ENCODE measurements around the gene LSAMP. TPM values are rescaled to one million over a fixed set of nuclear protein-coding genes. Genes with fewer than 3 reads are reported as not detected.

Gene LSAMP
- total RNA-seq, 1 donor: 3.3 TPM

- Histone ChIP-seq H3K4me3 (ENCODE audit: insufficient read depth, low read length) (no peak overlapping the region), H3K79me2 (ENCODE audit: insufficient read depth, low read length) (no peaks in the 10 kb centered on the region), H2AFZ (ENCODE audit: low read length) (no peak overlapping the region), H3K36me3 (ENCODE audit: insufficient read depth, low read length) (no peaks in the 10 kb centered on the region), H3K9me3 (ENCODE audit: low read depth, low read length) (no peaks in the 10 kb centered on the region), H3K4me1 (ENCODE audit: insufficient read depth, low read length) (no peaks in the 10 kb centered on the region), H3K4me2 (ENCODE audit: insufficient read depth, low read length) (no peak overlapping the region), H3K27me3 (ENCODE audit: insufficient read depth, low read length) (no peaks in the 10 kb centered on the region), H4K20me1 (ENCODE audit: insufficient read depth, low read length) (no peaks in the 10 kb centered on the region), H3K27ac (ENCODE audit: low read depth, low read length) (no peak overlapping the region)
- no peak for DNase-seq (ENCODE audit: insufficient read length, low spot score, missing footprints)
- TF ChIP-seq CTCF (IDR thresholded peaks at IDR 0.05; ENCODE audit: extremely low read depth, low read depth, low read length): no peak
Observed at GRCh38 chr3:116341381-116341780, 103.9 kb downstream of the LSAMP start.

- Histone ChIP-seq H3K4me3 (ENCODE audit: insufficient read depth, low read length) (no peak overlapping the region), H3K4me1 (ENCODE audit: insufficient read depth, low read length) (no peaks in the 10 kb centered on the region), H3K27me3 (ENCODE audit: insufficient read depth, low read length) (no peaks in the 10 kb centered on the region), H3K9me3 (ENCODE audit: low read depth, low read length) (no peaks in the 10 kb centered on the region), H4K20me1 (ENCODE audit: insufficient read depth, low read length) (no peaks in the 10 kb centered on the region), H3K4me2 (ENCODE audit: insufficient read depth, low read length) (no peak overlapping the region), H3K36me3 (ENCODE audit: insufficient read depth, low read length) (no peaks in the 10 kb centered on the region), H3K27ac (ENCODE audit: low read depth, low read length) (no peak overlapping the region), H3K79me2 (ENCODE audit: insufficient read depth, low read length) (no peaks in the 10 kb centered on the region), H2AFZ (ENCODE audit: low read length) (no peak overlapping the region)
- DNase-seq (ENCODE audit: insufficient read length, low spot score, missing footprints): no peak
- TF ChIP-seq CTCF (IDR thresholded peaks at IDR 0.05; ENCODE audit: extremely low read depth, low read depth, low read length): no peak
Observed at GRCh38 chr3:116340680-116341216, 104.5 kb downstream of the LSAMP start.

- no peak for DNase-seq (ENCODE audit: insufficient read length, low spot score, missing footprints)
- no peak for TF ChIP-seq CTCF (IDR thresholded peaks at IDR 0.05; ENCODE audit: extremely low read depth, low read depth, low read length)
- H3K79me2 ChIP-seq (ENCODE audit: insufficient read depth, low read length): no peaks in the 10 kb centered on the region
- no peak overlapping the region for H3K4me3 ChIP-seq (ENCODE audit: insufficient read depth, low read length)
- H3K4me2 ChIP-seq (ENCODE audit: insufficient read depth, low read length): no peak overlapping the region
- H3K27me3 ChIP-seq (ENCODE audit: insufficient read depth, low read length): no peaks in the 10 kb centered on the region
- H3K36me3 ChIP-seq (ENCODE audit: insufficient read depth, low read length): no peaks in the 10 kb centered on the region
- H2AFZ ChIP-seq (ENCODE audit: low read length): no peak overlapping the region
- H4K20me1 ChIP-seq (ENCODE audit: insufficient read depth, low read length): no peaks in the 10 kb centered on the region
- no peak overlapping the region for H3K27ac ChIP-seq (ENCODE audit: low read depth, low read length)
- H3K4me1 ChIP-seq (ENCODE audit: insufficient read depth, low read length): no peaks in the 10 kb centered on the region
- H3K9me3 ChIP-seq (ENCODE audit: low read depth, low read length): no peaks in the 10 kb centered on the region
Observed at GRCh38 chr3:116339441-116340028, 105.8 kb downstream of the LSAMP start.

- no peaks in the 10 kb centered on the region for H3K36me3 ChIP-seq (ENCODE audit: insufficient read depth, low read length)
- no peaks in the 10 kb centered on the region for H3K79me2 ChIP-seq (ENCODE audit: insufficient read depth, low read length)
- no peak for DNase-seq (ENCODE audit: insufficient read length, low spot score, missing footprints)
- H3K4me1 ChIP-seq (ENCODE audit: insufficient read depth, low read length): no peaks in the 10 kb centered on the region
- H2AFZ ChIP-seq (ENCODE audit: low read length): no peak overlapping the region
- no peaks in the 10 kb centered on the region for H3K9me3 ChIP-seq (ENCODE audit: low read depth, low read length)
- H3K4me3 ChIP-seq (ENCODE audit: insufficient read depth, low read length): no peak overlapping the region
- H3K27ac ChIP-seq (ENCODE audit: low read depth, low read length): no peak overlapping the region
- H3K27me3 ChIP-seq (ENCODE audit: insufficient read depth, low read length): no peaks in the 10 kb centered on the region
- H3K4me2 ChIP-seq (ENCODE audit: insufficient read depth, low read length): no peak overlapping the region
- H4K20me1 ChIP-seq (ENCODE audit: insufficient read depth, low read length): no peaks in the 10 kb centered on the region
- TF ChIP-seq CTCF (IDR thresholded peaks at IDR 0.05; ENCODE audit: extremely low read depth, low read depth, low read length): no peak
Observed at GRCh38 chr3:116338713-116339112, 106.6 kb downstream of the LSAMP start.

Measured in osteoblast (primary cell).